Duodenal mucosa (tissue), 2 donors: ENCODE measurements around the gene ZNF205.
"Not testable (repeated sequence)": the region's sequence is repeated elsewhere in the genome, so short reads cannot be mapped to it uniquely, and the experiment has no call there.

Source experiments
- H3K27ac ChIP-seq: one replicate; pipeline ENCODE4 v1.7.0; 2013; ENCODE audit warnings: low read depth, low read length
- H3K27me3 ChIP-seq, 2 donors: one replicate each; pipeline ENCODE4 v1.7.0; 2013; ENCODE audit warnings: low read length in 2 of 2, control low read depth in 1 of 2; ENCODE audit not compliant: insufficient read depth in 2 of 2, control insufficient read depth in 1 of 2
- H3K36me3 ChIP-seq, 2 donors: one replicate each; pipeline ENCODE4 v1.7.0; 2013; ENCODE audit warnings: low read length in 2 of 2, control low read depth in 1 of 2; ENCODE audit not compliant: insufficient read depth in 2 of 2, control insufficient read depth in 1 of 2
- H3K4me1 ChIP-seq, 2 donors: one replicate each; pipeline ENCODE4 v1.7.0; 2013; ENCODE audit warnings: low read length in 2 of 2, control low read depth in 1 of 2; ENCODE audit not compliant: insufficient read depth in 2 of 2, control insufficient read depth in 1 of 2
- H3K4me3 ChIP-seq, 2 donors: one replicate each; pipeline ENCODE4 v1.7.0; 2013; ENCODE audit warnings: low read length in 2 of 2, low read depth in 1 of 2
- H3K9ac ChIP-seq, 2 donors: one replicate each; pipeline ENCODE4 v1.7.0; 2013; ENCODE audit warnings: low read length in 2 of 2, low read depth in 1 of 2
- H3K9me3 ChIP-seq, 2 donors: one replicate each; pipeline ENCODE4 v1.7.0; 2013; ENCODE audit warnings: low read length in 2 of 2, control low read depth in 1 of 2; ENCODE audit not compliant: control insufficient read depth in 1 of 2

ZNF205 gene

GRCh38 chr16:3112058-3112880, at the start of gene ZNF205:
Gene ZNF205, plus strand, starts transcription at chr16:3112586. Its CDS starts 845 bp downstream, at chr16:3113431.
- H3K4me1 ChIP-seq = peaks cover 15 to 19% of the 10 kb centered on the region in 2 donors
- H3K27ac ChIP-seq = peak within 1 kb of the TSS; percentile 35
- H3K4me3 ChIP-seq = peak within 1 kb of the TSS; percentile 88 to 92
- peaks cover 13 to 14% of the 10 kb centered on the region in 2 donors for H3K36me3 ChIP-seq
- H3K9me3 ChIP-seq = no peaks in the 10 kb centered on the region
- H3K9ac ChIP-seq = peak within 1 kb of the TSS; percentile 74 to 84
- H3K27me3 ChIP-seq = no peaks in the 10 kb centered on the region

GRCh38 chr16:3063625-3064386, 48.6 kb upstream of the ZNF205 start:
- Histone ChIP-seq H3K9me3 (no peaks in the 10 kb centered on the region), H3K4me3 (no peak overlapping the region), H3K9ac (no peak overlapping the region), H3K36me3 (peaks cover 0 to 8% of the 10 kb centered on the region in 2 donors), H3K27me3 (no peaks in the 10 kb centered on the region), H3K27ac (no peak overlapping the region), H3K4me1 (peaks cover 27 to 34% of the 10 kb centered on the region in 2 donors)

GRCh38 chr16:3065069-3065741, 47.2 kb upstream of the ZNF205 start, which contains the start of gene IL32:
Gene IL32, plus strand, starts transcription at chr16:3065640. Its CDS starts 172 bp downstream, at chr16:3065812.
- Histone ChIP-seq H3K36me3 (peaks cover 0 to 11% of the 10 kb centered on the region in 2 donors), H3K4me1 (peaks cover 19 to 26% of the 10 kb centered on the region in 2 donors), H3K9me3 (no peaks in the 10 kb centered on the region), H3K27me3 (no peaks in the 10 kb centered on the region), H3K27ac (peak within 1 kb of the TSS; percentile 59), H3K9ac (peak within 1 kb of the TSS; percentile 55 to 89), H3K4me3 (peak within 1 kb of the TSS; percentile 76)

- H3K4me1 ChIP-seq = peaks cover 14 to 26% of the 10 kb centered on the region in 2 donors
- peak overlapping the region; percentile 53 for H3K27ac ChIP-seq
- no peaks in the 10 kb centered on the region for H3K27me3 ChIP-seq
- H3K9ac ChIP-seq = peak overlapping the region; percentile 55 to 89
- H3K36me3 ChIP-seq = peaks cover 0 to 11% of the 10 kb centered on the region in 2 donors
- H3K4me3 ChIP-seq = peak overlapping the region; percentile 76
- H3K9me3 ChIP-seq = no peaks in the 10 kb centered on the region
These were observed 46.5 kb upstream of the ZNF205 start for GRCh38 chr16:3065742-3066439.

GRCh38 chr16:3066440-3066748, 46.0 kb upstream of the ZNF205 start:
- H3K9me3 ChIP-seq = no peaks in the 10 kb centered on the region
- peak overlapping the region; percentile 76 for H3K4me3 ChIP-seq
- no peaks in the 10 kb centered on the region for H3K27me3 ChIP-seq
- H3K36me3 ChIP-seq = peaks cover 0 to 11% of the 10 kb centered on the region in 2 donors
- peak overlapping the region; percentile 53 for H3K27ac ChIP-seq
- H3K4me1 ChIP-seq = peaks cover 14 to 27% of the 10 kb centered on the region in 2 donors
- H3K9ac ChIP-seq = peak overlapping the region; percentile 55 to 89

- Histone ChIP-seq H3K4me1 (peaks cover 14 to 37% of the 10 kb centered on the region in 2 donors), H3K4me3 (no peak overlapping the region), H3K27me3 (no peaks in the 10 kb centered on the region), H3K36me3 (peaks cover 0 to 11% of the 10 kb centered on the region in 2 donors), H3K9ac (no peak overlapping the region), H3K9me3 (no peaks in the 10 kb centered on the region), H3K27ac (no peak overlapping the region)
These were observed 43.9 kb upstream of the ZNF205 start for GRCh38 chr16:3068487-3068886.

GRCh38 chr16:3069146-3069545, 43.2 kb upstream of the ZNF205 start:
- not testable (repeated sequence) for H3K4me3 ChIP-seq, H3K27ac ChIP-seq, H3K27me3 ChIP-seq, H3K9me3 ChIP-seq, H3K9ac ChIP-seq
- H3K36me3 ChIP-seq = peaks cover 0 to 11% of the 10 kb centered on the region in 2 donors
- H3K4me1 ChIP-seq = peaks cover 14 to 43% of the 10 kb centered on the region in 2 donors

- Histone ChIP-seq H3K27ac (no peak overlapping the region), H3K36me3 (peaks cover 0 to 11% of the 10 kb centered on the region in 2 donors), H3K27me3 (peaks cover 0 to 6% of the 10 kb centered on the region in 2 donors), H3K9ac (no peak overlapping the region), H3K4me1 (peaks cover 7 to 41% of the 10 kb centered on the region in 2 donors), H3K9me3 (no peaks in the 10 kb centered on the region), H3K4me3 (no peak overlapping the region)
These were observed 41.7 kb upstream of the ZNF205 start for GRCh38 chr16:3070608-3071111.

GRCh38 chr16:3071655-3072054, 40.7 kb upstream of the ZNF205 start:
- H3K4me1 ChIP-seq = peaks cover 0 to 32% of the 10 kb centered on the region in 2 donors
- peaks cover 0 to 6% of the 10 kb centered on the region in 2 donors for H3K27me3 ChIP-seq
- H3K36me3 ChIP-seq = peaks cover 0 to 11% of the 10 kb centered on the region in 2 donors
- H3K9me3 ChIP-seq = no peaks in the 10 kb centered on the region
- no peak overlapping the region for H3K27ac ChIP-seq
- H3K4me3 ChIP-seq = no peak overlapping the region
- H3K9ac ChIP-seq = no peak overlapping the region
